Trophoblast cell (in vitro differentiated cells and primary cell): ENCODE measurements around the gene P2RY1.

Source experiments
- DNase-seq, 2 donors: peaks; one replicate each; pipeline ENCODE4 v3.0.0-alpha.2; 2016
- H2AFZ ChIP-seq: 2 replicates; pipeline ENCODE4 v1.6.1; 2013; ENCODE audit warnings: low read length, moderate library complexity, mild to moderate bottlenecking; ENCODE audit not compliant: insufficient read depth, poor library complexity
- H2AK5ac ChIP-seq: 2 replicates; pipeline ENCODE4 v1.6.1; 2013; ENCODE audit warnings: mild to moderate bottlenecking, low read length
- H2BK120ac ChIP-seq: 2 replicates; pipeline ENCODE4 v1.6.1; 2013; ENCODE audit warnings: low read length, mild to moderate bottlenecking, moderate library complexity; ENCODE audit not compliant: insufficient read depth, poor library complexity
- H2BK12ac ChIP-seq: 2 replicates; pipeline ENCODE4 v1.6.1; 2013; ENCODE audit warnings: mild to moderate bottlenecking, low read length, moderate library complexity
- H2BK5ac ChIP-seq: 2 replicates; pipeline ENCODE4 v1.6.1; 2013; ENCODE audit warnings: low read length, low read depth, moderate library complexity, mild to moderate bottlenecking; ENCODE audit not compliant: poor library complexity
- H3K14ac ChIP-seq: 2 replicates; pipeline ENCODE4 v1.6.1; 2013; ENCODE audit warnings: mild to moderate bottlenecking, low read length
- H3K18ac ChIP-seq: 2 replicates; pipeline ENCODE4 v1.6.1; 2013; ENCODE audit warnings: mild to moderate bottlenecking, low read length
- H3K23ac ChIP-seq: 2 replicates; pipeline ENCODE4 v1.6.1; 2013; ENCODE audit warnings: low read length
- H3K27ac ChIP-seq: 2 replicates; pipeline ENCODE4 v1.5.1; 2013; ENCODE audit warnings: low read depth, mild to moderate bottlenecking, inconsistent platforms, low read length, moderate library complexity
- H3K27me3 ChIP-seq: 2 replicates; pipeline ENCODE4 v1.6.1; 2013; ENCODE audit warnings: inconsistent platforms, mild to moderate bottlenecking, low read length, moderate library complexity; ENCODE audit not compliant: insufficient read depth
- H3K36me3 ChIP-seq, 2 experiments: 1 replicate in 1 of 2; 2 replicates in 1 of 2; pipeline ENCODE4 v1.6.1; 2013; ENCODE audit warnings: low read length in 2 of 2, mild to moderate bottlenecking in 2 of 2, moderate library complexity in 1 of 2; ENCODE audit not compliant: insufficient read depth in 2 of 2, control insufficient read depth in 1 of 2
- H3K4ac ChIP-seq: 2 replicates; pipeline ENCODE4 v1.6.1; 2013; ENCODE audit warnings: low read depth, mild to moderate bottlenecking, low read length, moderate library complexity
- H3K4me1 ChIP-seq, 2 experiments: 1 replicate in 1 of 2; 2 replicates in 1 of 2; pipeline ENCODE4 v1.6.1; 2013; ENCODE audit warnings: low read length in 2 of 2, mild to moderate bottlenecking in 2 of 2, moderate library complexity in 1 of 2; ENCODE audit not compliant: insufficient read depth in 2 of 2, control insufficient read depth in 1 of 2
- H3K4me2 ChIP-seq: 2 replicates; pipeline ENCODE4 v1.6.1; 2013; ENCODE audit warnings: inconsistent platforms, mild to moderate bottlenecking, low read length, moderate library complexity
- H3K4me3 ChIP-seq: 2 replicates; pipeline ENCODE4 v1.5.1; 2013; ENCODE audit warnings: mild to moderate bottlenecking, low read depth, low read length, inconsistent platforms
- H3K79me1 ChIP-seq: one replicate; pipeline ENCODE4 v1.6.1; 2013; ENCODE audit warnings: low read length
- H3K79me2 ChIP-seq: 2 replicates; pipeline ENCODE4 v1.6.1; 2013; ENCODE audit warnings: low read length, mild to moderate bottlenecking; ENCODE audit not compliant: control insufficient read depth, insufficient read depth, poor library complexity
- H3K9ac ChIP-seq: 2 replicates; pipeline ENCODE4 v1.6.1; 2013; ENCODE audit warnings: mild to moderate bottlenecking, low read length
- H3K9me3 ChIP-seq: 2 replicates; pipeline ENCODE4 v1.6.1; 2013; ENCODE audit warnings: low read depth, mild to moderate bottlenecking, control low read depth, inconsistent platforms, low read length; ENCODE audit not compliant: insufficient read depth
- H4K12ac ChIP-seq: 2 replicates; pipeline ENCODE4 v1.6.1; 2013; ENCODE audit warnings: low read depth, mild to moderate bottlenecking, low read length, moderate library complexity
- H4K8ac ChIP-seq: 2 replicates; pipeline ENCODE4 v1.6.1; 2013; ENCODE audit warnings: low read depth, mild to moderate bottlenecking, low read length, moderate library complexity
- H4K91ac ChIP-seq: one replicate; pipeline ENCODE4 v1.6.1; 2013; ENCODE audit warnings: low read depth, mild to moderate bottlenecking, low read length, moderate library complexity
- WGBS: extraction: QIAGEN DNeasy Blood & Tissue Kit; methylation state at CpG from one replicate; pipeline ENCODE4 v1.1.7; 2013; ENCODE audit warnings: missing lambda C conversion rate; ENCODE audit not compliant: insufficient read length, insufficient coverage; ENCODE audit errors: extremely low coverage; 5-methylcytosine and 5-hydroxymethylcytosine counted together

The P2RY1 gene

DNA sequence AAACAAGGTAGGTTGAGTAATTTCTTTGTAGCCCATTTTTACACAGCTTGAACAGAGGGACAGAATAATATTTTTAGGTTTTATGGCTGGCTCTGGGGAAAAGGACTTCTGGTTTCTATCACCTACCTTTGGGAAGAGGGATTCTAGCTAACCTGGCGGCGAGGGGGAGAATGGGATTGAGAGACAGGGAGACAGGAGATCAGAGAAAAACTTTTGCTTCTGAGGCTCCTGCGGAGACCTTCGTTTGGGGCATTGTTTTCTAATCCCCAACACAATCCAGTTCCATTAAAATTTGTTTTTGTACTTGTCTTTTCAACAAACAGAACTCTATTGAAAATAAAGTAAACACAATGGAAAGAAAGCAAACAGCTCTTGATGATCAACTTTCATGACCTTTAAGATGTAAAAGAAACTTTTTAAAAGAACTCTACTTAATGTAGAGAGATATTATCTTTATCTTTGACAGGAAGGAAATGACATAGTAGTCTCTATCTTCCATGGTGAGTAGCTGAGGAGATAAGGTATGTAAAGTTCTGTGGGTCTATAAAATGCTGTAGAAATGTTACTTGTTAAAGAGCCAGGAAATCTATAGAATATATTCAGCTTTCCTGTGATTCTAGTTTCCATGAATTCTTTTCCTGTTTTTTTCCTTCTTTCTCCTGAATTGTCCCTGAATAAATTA is 37.0 kb upstream of the P2RY1 start:
- Histone ChIP-seq H3K4ac (no peak overlapping the region), H3K4me1 (no peaks in the 10 kb centered on the region), H2BK120ac (no peak overlapping the region), H3K4me2 (no peak overlapping the region), H2BK12ac (no peak overlapping the region), H2AK5ac (no peak overlapping the region), H3K14ac (no peak overlapping the region), H3K36me3 (no peaks in the 10 kb centered on the region), H3K79me1 (no peaks in the 10 kb centered on the region), H3K9me3 (no peaks in the 10 kb centered on the region), H4K91ac (no peak overlapping the region), H3K4me3 (no peak overlapping the region), H3K9ac (no peak overlapping the region), H2AFZ (no peak overlapping the region), H2BK5ac (no peak overlapping the region), H3K79me2 (no peaks in the 10 kb centered on the region), H3K18ac (no peak overlapping the region), H3K27ac (no peak overlapping the region), H3K27me3 (no peaks in the 10 kb centered on the region), H3K23ac (no peak overlapping the region), H4K8ac (no peak overlapping the region), H4K12ac (no peak overlapping the region)
- DNase-seq, result no peak
- no CpG with 5 or more reads among the region's 4 CpGs for WGBS

DNA sequence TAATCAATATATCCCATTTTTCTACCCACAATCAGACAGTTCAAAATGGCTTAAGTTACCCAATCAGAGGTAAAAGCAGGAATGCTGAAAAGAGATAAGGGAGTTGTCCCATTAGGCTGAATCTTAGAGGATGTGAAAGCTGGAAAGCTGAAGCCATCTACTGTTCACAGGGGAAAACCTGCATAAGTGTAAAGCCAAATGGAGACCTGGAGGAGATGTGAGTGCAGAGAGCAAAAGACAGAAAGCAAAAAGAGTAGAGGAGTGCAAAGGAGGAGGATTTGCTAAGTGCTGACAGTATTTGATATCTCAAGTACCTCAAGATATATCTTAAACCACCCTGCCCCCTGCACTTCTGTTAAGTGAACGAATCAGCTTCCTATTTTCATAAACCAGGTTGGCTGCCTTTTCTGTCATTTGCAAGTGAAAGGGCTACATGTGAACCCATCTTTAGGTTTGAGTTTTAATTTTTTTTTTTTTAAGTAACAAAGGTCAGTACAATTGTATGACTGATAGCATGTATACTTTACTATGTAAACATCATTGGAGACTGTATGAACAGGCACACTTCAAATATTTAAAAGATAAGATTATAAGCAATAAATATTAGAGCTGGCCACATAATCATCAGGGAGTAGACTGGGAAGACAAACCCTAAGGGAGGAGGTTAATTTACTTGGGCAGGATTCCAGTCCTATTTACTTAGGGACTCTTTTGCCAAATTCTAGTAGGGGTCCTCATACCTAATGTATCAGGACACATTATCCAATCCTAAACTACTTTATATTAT is 22.8 kb upstream of the P2RY1 start:
- Histone ChIP-seq H3K4me2 (no peak overlapping the region), H2AFZ (no peak overlapping the region), H3K27me3 (no peaks in the 10 kb centered on the region), H3K4me3 (no peak overlapping the region), H3K27ac (no peak overlapping the region), H3K4me1 (no peaks in the 10 kb centered on the region), H3K9me3 (no peaks in the 10 kb centered on the region), H3K79me2 (no peaks in the 10 kb centered on the region), H3K9ac (no peak overlapping the region), H3K18ac (no peak overlapping the region), H4K8ac (no peak overlapping the region), H3K36me3 (no peaks in the 10 kb centered on the region), H4K12ac (no peak overlapping the region), H2AK5ac (no peak overlapping the region), H2BK120ac (no peak overlapping the region), H4K91ac (no peak overlapping the region), H2BK12ac (no peak overlapping the region), H3K14ac (no peak overlapping the region), H3K23ac (no peak overlapping the region), H2BK5ac (no peak overlapping the region), H3K79me1 (no peaks in the 10 kb centered on the region), H3K4ac (no peak overlapping the region)
- no peak for DNase-seq
- no CpG with 5 or more reads among the region's 1 CpG for WGBS

DNA sequence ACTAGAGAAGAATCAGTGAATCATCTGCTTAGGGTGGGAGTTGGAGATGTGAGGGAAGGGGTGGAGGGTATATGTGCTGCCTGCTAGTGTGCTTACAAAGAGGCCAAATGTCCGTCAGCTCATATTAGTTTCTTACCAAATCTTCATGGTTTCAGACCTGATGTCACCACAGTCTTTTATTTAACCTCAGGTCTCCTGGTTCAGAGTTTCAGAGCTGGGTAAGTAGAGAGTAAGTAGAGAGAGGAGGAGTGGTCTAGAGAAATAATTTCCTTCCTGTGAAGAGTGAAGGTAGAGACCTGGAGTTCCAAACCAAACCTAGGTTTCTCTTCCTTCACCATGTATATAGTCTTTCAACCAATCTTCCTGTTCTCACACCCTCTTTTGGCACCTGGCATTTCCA is 17.5 kb upstream of the P2RY1 start:
- Histone ChIP-seq H2BK12ac (no peak overlapping the region), H3K4ac (no peak overlapping the region), H3K27ac (no peak overlapping the region), H4K12ac (no peak overlapping the region), H2BK5ac (no peak overlapping the region), H3K4me3 (no peak overlapping the region), H2AFZ (no peak overlapping the region), H2BK120ac (no peak overlapping the region), H3K4me2 (no peak overlapping the region), H3K4me1 (no peaks in the 10 kb centered on the region), H3K18ac (no peak overlapping the region), H4K8ac (no peak overlapping the region), H2AK5ac (no peak overlapping the region), H3K23ac (no peak overlapping the region), H3K27me3 (no peaks in the 10 kb centered on the region), H3K14ac (no peak overlapping the region), H3K79me1 (no peaks in the 10 kb centered on the region), H3K9ac (no peak overlapping the region), H3K36me3 (no peaks in the 10 kb centered on the region), H3K79me2 (no peaks in the 10 kb centered on the region), H4K91ac (no peak overlapping the region), H3K9me3 (no peaks in the 10 kb centered on the region)
- WGBS, result no CpG with 5 or more reads among the region's 1 CpG
- DNase-seq, result no peak

DNA sequence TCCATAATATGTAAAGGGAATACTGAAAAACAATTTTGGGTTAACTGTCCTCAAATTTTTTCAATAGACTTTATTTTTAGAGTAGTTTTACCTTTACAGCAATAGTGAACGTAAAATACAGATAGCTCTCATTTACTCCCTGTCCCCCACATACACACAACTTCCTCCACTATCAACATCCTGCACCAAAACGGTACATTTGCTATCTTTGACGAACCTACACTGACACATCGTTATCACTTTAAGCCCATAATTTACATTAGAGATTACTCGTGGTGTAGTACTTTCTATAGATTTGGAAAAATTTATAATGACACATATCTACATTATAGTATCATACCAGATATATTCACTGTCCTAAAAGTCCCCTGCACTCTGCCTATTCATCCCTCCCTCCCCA is 16.9 kb upstream of the P2RY1 start:
- Histone ChIP-seq H3K79me2 (no peaks in the 10 kb centered on the region), H3K4ac (no peak overlapping the region), H2AFZ (no peak overlapping the region), H3K4me1 (no peaks in the 10 kb centered on the region), H4K8ac (no peak overlapping the region), H2AK5ac (no peak overlapping the region), H3K27me3 (no peaks in the 10 kb centered on the region), H2BK120ac (no peak overlapping the region), H4K91ac (no peak overlapping the region), H4K12ac (no peak overlapping the region), H3K9ac (no peak overlapping the region), H3K9me3 (no peaks in the 10 kb centered on the region), H3K27ac (no peak overlapping the region), H2BK5ac (no peak overlapping the region), H3K23ac (no peak overlapping the region), H3K14ac (no peak overlapping the region), H3K4me3 (no peak overlapping the region), H3K18ac (no peak overlapping the region), H2BK12ac (no peak overlapping the region), H3K79me1 (no peaks in the 10 kb centered on the region), H3K36me3 (no peaks in the 10 kb centered on the region), H3K4me2 (no peak overlapping the region)
- no CpG with 5 or more reads among the region's 5 CpGs for WGBS
- no peak for DNase-seq
